ENCODE data around the gene COMMD4. TPM values are rescaled to one million over a fixed set of nuclear protein-coding genes. Genes with fewer than 3 reads are reported as not detected.
"Not testable (repeated sequence)": the region's sequence is repeated elsewhere in the genome, so short reads cannot be mapped to it uniquely, and the experiment has no call there.

COMMD4 gene
- total and polyA plus RNA-seq, 4 donors = 22.3 to 80.8 (median 65.8) TPM

DNA sequence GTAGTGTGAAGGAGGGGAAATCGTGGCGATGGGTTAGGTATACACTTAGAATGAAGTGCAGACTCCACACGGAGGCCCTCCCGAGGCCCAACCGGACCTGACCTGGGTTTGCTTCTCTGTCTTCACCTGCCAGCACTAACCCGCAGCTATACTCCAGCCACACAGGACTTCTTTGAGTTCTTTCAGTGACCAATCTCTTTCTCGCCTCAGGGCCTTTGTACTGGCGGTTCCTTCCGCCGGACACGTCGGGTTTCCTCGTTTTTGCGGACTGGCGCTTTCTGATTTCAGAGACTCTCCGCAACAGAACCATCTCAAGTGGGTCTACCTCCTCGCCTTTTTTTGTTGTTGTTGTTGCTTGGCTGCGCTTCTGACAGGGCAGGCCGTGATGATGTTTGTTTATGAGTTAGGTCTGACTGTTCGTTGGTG, 10.9 kb downstream of the COMMD4 start, which contains the start of gene NEIL1:
TSS of gene NEIL1 (plus strand) at position 244 of the 426 bp plus-strand sequence. CDS start 1,867 bp downstream, outside the sequence.
- Histone ChIP-seq H3K27ac (ENCODE audit: low read depth, low read length) (no peak within 1 kb of the TSS), H3K4me1 (ENCODE audit: control insufficient read depth, insufficient read depth, low read length) (peaks cover 28% of the 10 kb centered on the region), H3K27me3 (ENCODE audit: control insufficient read depth, insufficient read depth, low read length) (peaks cover 8% of the 10 kb centered on the region), H3K36me3 (ENCODE audit: control insufficient read depth, insufficient read depth, low read length) (peaks cover 10% of the 10 kb centered on the region), H3K4me3 (ENCODE audit: low read depth, low read length) (peak within 1 kb of the TSS; percentile 85), H3K9me3 (ENCODE audit: control insufficient read depth, insufficient read depth, low read length) (no peaks in the 10 kb centered on the region)
- WGBS (ENCODE audit: insufficient coverage) = 17% methylated on average over 18 of the region's 20 CpGs
- no peak for DNase-seq (ENCODE audit: low read depth in 4 of 6, low spot score in 6 of 6)

DNA sequence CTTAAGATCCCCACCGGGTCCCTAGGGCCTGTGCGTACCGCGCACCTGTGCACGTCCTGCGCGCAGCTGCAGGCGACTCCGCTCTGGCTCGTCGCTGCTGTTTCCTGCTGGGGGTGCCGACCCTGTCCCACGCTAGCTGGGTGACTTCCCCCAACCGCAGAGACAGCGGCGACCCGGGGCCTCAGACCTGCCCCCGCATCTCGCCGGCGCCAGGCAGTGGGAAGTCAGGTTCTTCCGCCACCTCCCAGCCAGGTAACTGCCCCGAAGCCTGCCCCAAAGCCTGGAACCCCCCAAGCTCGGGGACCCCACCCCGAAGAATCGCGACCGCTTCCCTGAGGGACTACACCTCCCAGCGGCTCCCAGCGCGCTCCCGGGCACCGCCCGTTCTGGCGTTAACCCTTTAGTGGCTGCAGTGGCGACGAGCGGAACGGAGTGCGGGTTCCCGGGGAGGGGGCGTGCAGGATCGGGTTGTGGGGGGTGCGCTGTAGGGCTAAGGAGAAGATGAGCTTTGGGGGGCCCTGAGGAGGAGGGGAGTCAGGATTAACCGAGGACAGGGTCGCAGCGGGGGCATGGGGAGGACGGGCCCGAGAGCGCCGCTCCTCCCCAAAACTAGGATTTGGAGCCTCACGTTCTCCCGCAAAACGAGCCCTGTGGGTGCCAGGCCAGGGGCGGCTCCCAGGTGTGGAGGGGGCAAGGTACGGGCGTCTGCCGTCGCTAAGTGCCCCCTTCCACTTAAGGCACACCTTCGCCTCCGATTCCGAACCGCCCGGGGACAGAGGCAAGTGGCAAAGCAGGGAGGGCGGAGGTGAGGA, 11.6 kb downstream of the COMMD4 start:
- peaks cover 28% of the 10 kb centered on the region for H3K4me1 ChIP-seq (ENCODE audit: control insufficient read depth, insufficient read depth, low read length)
- peak in 3 of 6 donors; percentile 39 to 90 (median 83) for DNase-seq (ENCODE audit: low read depth in 4 of 6, low spot score in 6 of 6)
- H3K27me3 ChIP-seq (ENCODE audit: control insufficient read depth, insufficient read depth, low read length) = peaks cover 8% of the 10 kb centered on the region
- no peaks in the 10 kb centered on the region for H3K9me3 ChIP-seq (ENCODE audit: control insufficient read depth, insufficient read depth, low read length)
- H3K27ac ChIP-seq (ENCODE audit: low read depth, low read length) = no peak overlapping the region
- 0% methylated on average over 60 of the region's 65 CpGs for WGBS (ENCODE audit: insufficient coverage)
- H3K4me3 ChIP-seq (ENCODE audit: low read depth, low read length) = peak overlapping the region; percentile 85
- peaks cover 15% of the 10 kb centered on the region for H3K36me3 ChIP-seq (ENCODE audit: control insufficient read depth, insufficient read depth, low read length)

- Histone ChIP-seq H3K27ac (ENCODE audit: low read depth, low read length) (no peak overlapping the region), H3K4me1 (ENCODE audit: control insufficient read depth, insufficient read depth, low read length) (peaks cover 28% of the 10 kb centered on the region), H3K27me3 (ENCODE audit: control insufficient read depth, insufficient read depth, low read length) (peaks cover 8% of the 10 kb centered on the region), H3K9me3 (ENCODE audit: control insufficient read depth, insufficient read depth, low read length) (no peaks in the 10 kb centered on the region), H3K36me3 (ENCODE audit: control insufficient read depth, insufficient read depth, low read length) (peaks cover 15% of the 10 kb centered on the region), H3K4me3 (ENCODE audit: low read depth, low read length) (peak overlapping the region; percentile 85)
- under 1% methylated on average over 43 of the region's 45 CpGs for WGBS (ENCODE audit: insufficient coverage)
- DNase-seq (ENCODE audit: low read depth in 4 of 6, low spot score in 6 of 6) = no peak
Observed at GRCh38 chr15:75348034-75348561, 12.2 kb downstream of the COMMD4 start.

DNA sequence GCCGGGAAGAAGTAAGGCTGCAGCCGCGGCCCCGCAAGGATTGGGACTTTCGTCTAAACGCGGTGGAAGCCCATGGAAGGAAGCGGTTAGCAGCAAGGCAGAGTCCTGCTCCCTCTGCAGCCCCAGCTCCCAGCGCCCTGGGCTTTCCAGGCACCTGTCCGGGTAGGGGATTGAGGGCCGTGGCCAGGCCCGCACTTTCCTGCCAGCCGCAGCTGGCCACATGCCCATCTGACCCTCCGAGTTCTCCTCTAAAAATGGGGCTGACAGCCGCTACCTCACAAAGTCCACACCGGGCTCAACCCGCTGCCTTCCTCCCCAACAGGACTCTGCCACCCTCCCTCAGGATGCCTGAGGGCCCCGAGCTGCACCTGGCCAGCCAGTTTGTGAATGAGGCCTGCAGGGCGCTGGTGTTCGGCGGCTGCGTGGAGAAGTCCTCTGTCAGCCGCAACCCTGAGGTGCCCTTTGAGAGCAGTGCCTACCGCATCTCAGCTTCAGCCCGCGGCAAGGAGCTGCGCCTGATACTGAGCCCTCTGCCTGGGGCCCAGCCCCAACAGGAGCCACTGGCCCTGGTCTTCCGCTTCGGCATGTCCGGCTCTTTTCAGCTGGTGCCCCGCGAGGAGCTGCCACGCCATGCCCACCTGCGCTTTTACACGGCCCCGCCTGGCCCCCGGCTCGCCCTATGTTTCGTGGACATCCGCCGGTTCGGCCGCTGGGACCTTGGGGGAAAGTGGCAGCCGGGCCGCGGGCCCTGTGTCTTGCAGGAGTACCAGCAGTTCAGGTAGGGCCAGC, 12.9 kb downstream of the COMMD4 start:
- Histone ChIP-seq H3K4me3 (ENCODE audit: low read depth, low read length) (peak overlapping the region; percentile 85), H3K27me3 (ENCODE audit: control insufficient read depth, insufficient read depth, low read length) (peaks cover 8% of the 10 kb centered on the region), H3K36me3 (ENCODE audit: control insufficient read depth, insufficient read depth, low read length) (peaks cover 20% of the 10 kb centered on the region), H3K4me1 (ENCODE audit: control insufficient read depth, insufficient read depth, low read length) (peaks cover 28% of the 10 kb centered on the region), H3K9me3 (ENCODE audit: control insufficient read depth, insufficient read depth, low read length) (no peaks in the 10 kb centered on the region), H3K27ac (ENCODE audit: low read depth, low read length) (no peak overlapping the region)
- peak in 2 of 6 donors; percentile 47 to 64 for DNase-seq (ENCODE audit: low read depth in 4 of 6, low spot score in 6 of 6)
- 31% methylated on average over 46 of the region's 46 CpGs for WGBS (ENCODE audit: insufficient coverage)

GRCh38 chr15:75349351-75349669, 13.4 kb downstream of the COMMD4 start:
- Histone ChIP-seq H3K36me3 (ENCODE audit: control insufficient read depth, insufficient read depth, low read length) (peaks cover 23% of the 10 kb centered on the region), H3K4me1 (ENCODE audit: control insufficient read depth, insufficient read depth, low read length) (peaks cover 28% of the 10 kb centered on the region)
- WGBS (ENCODE audit: insufficient coverage) = 90% methylated on average over 8 of the region's 8 CpGs
- not testable (repeated sequence) for H3K27me3 ChIP-seq (ENCODE audit: control insufficient read depth, insufficient read depth, low read length); H3K27ac ChIP-seq (ENCODE audit: low read depth, low read length); H3K4me3 ChIP-seq (ENCODE audit: low read depth, low read length); DNase-seq (ENCODE audit: low read depth in 4 of 6, low spot score in 6 of 6); H3K9me3 ChIP-seq (ENCODE audit: control insufficient read depth, insufficient read depth, low read length)

DNA sequence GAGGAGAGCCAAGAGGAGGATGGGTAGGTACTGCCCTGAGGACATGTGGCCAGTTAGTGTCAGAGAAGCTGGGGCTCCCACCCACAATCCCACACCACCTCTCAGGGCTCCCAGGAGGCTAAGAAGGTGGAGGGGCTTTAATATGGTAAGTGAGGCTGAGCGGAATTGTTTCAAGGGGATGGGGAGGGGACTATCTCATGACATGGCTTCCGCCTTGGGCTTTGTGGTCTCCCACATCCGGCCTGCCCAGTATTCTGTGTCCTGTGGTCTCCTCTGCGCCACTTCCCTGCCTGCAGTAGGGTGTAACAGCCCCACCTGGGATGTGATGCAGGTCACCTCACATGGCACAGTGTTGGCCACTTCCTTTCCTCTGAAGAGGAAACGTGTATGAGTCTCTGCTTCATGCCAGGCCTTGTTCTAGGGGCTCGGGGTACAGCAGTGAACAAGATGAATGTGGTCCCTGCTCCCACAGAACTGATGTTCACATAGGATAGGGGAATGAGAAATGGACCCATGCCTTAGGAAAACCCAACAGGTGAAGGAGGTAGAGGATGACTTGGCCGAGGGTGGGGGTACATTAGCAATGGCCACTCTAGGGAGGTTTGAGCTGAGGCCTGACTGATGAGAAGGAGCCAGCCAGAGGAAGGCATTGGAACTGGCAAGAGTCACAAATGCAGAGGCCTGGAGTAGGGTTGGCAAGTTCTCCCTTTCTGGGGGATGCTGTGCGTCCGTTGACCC, 14.2 kb downstream of the COMMD4 start:
- 88% methylated on average over 7 of the region's 9 CpGs for WGBS (ENCODE audit: insufficient coverage)
- Histone ChIP-seq H3K9me3 (ENCODE audit: control insufficient read depth, insufficient read depth, low read length) (no peaks in the 10 kb centered on the region), H3K4me1 (ENCODE audit: control insufficient read depth, insufficient read depth, low read length) (peaks cover 28% of the 10 kb centered on the region), H3K27ac (ENCODE audit: low read depth, low read length) (no peak overlapping the region), H3K4me3 (ENCODE audit: low read depth, low read length) (no peak overlapping the region), H3K27me3 (ENCODE audit: control insufficient read depth, insufficient read depth, low read length) (peaks cover 8% of the 10 kb centered on the region), H3K36me3 (ENCODE audit: control insufficient read depth, insufficient read depth, low read length) (peaks cover 30% of the 10 kb centered on the region)
- DNase-seq (ENCODE audit: low read depth in 4 of 6, low spot score in 6 of 6) = no peak

DNA sequence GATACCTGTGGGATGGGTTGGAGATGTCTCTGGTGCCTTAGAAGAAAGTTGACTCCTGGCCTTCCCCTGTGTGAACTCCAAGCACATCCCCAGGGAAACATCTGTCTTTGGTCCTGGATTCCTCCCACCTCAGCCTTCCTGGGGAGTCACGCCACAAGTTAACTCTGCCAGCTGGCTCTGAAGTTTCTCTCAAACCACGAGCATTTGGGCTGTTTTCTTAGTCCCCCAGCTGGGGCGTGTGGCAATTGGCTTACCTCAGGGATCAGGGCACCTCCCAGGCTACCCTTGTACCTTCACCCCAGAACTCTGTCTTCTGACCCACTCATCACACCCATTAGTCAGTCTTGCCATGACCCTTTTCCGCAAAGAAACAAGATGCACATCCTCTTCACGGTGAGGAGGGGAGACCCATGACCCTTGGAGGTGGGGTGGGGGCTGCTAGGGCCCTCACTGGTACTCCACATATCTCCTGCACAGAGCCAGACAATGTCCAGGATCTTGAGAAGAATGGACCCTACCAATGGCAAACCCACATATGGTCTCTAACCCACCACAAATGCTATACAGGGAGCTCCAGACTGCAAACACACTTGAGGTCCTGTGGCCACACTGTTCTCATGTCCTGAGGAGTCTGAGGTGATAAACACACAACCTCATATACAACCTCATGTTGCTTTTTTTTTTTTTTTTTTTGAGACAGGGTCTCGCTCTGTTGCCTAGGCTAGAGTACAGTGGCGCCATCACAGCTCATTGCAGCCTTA, 14.9 kb downstream of the COMMD4 start:
- H3K36me3 ChIP-seq (ENCODE audit: control insufficient read depth, insufficient read depth, low read length) = peaks cover 37% of the 10 kb centered on the region
- H3K27ac ChIP-seq (ENCODE audit: low read depth, low read length) = no peak overlapping the region
- H3K4me3 ChIP-seq (ENCODE audit: low read depth, low read length) = no peak overlapping the region
- H3K4me1 ChIP-seq (ENCODE audit: control insufficient read depth, insufficient read depth, low read length) = peaks cover 28% of the 10 kb centered on the region
- H3K9me3 ChIP-seq (ENCODE audit: control insufficient read depth, insufficient read depth, low read length) = no peaks in the 10 kb centered on the region
- 75% methylated on average over 4 of the region's 7 CpGs for WGBS (ENCODE audit: insufficient coverage)
- H3K27me3 ChIP-seq (ENCODE audit: control insufficient read depth, insufficient read depth, low read length) = peaks cover 8% of the 10 kb centered on the region
- DNase-seq (ENCODE audit: low read depth in 4 of 6, low spot score in 6 of 6) = no peak

DNA sequence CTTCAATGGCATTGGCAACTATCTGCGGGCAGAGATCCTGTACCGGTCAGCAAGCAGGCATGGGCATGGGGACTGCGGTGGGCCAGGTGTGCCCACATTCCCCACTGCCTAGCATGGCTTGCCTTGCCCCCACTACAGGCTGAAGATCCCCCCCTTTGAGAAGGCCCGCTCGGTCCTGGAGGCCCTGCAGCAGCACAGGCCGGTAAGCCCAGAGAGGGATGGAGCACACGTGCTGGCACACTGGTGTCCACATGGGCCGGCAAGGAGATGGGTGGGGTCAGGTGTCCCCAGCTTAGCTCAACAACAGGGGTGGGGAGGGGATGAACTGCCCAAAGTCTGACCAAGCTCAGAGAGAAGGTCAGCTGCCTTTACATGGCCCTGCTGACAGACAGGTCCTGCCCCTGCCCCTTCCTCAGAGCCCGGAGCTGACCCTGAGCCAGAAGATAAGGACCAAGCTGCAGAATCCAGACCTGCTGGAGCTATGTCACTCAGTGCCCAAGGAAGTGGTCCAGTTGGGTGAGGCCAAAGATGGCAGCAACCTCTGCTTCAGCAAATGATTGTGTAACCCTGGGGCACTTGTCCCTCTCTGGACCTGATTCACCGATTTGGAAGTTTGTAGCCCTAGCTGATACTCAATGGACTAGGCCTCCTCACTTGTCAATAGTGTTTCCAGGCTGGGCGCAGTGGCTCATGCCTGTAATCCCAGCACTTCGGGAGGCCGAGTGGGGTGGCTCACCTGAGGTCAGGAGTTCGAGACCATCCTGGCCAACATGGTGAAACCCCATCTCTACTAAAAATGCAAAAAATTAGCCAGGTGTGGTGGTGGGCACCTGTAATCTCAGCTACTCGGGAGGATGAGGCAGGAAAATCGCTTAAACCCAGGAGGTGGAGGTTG, 16.6 kb downstream of the COMMD4 start:
- peaks cover 19% of the 10 kb centered on the region for H3K4me1 ChIP-seq (ENCODE audit: control insufficient read depth, insufficient read depth, low read length)
- H3K9me3 ChIP-seq (ENCODE audit: control insufficient read depth, insufficient read depth, low read length) = no peaks in the 10 kb centered on the region
- no peak for DNase-seq (ENCODE audit: low read depth in 4 of 6, low spot score in 6 of 6)
- WGBS (ENCODE audit: insufficient coverage) = 90% methylated on average over 9 of the region's 16 CpGs
- H3K27ac ChIP-seq (ENCODE audit: low read depth, low read length) = no peak overlapping the region
- peaks cover 51% of the 10 kb centered on the region for H3K36me3 ChIP-seq (ENCODE audit: control insufficient read depth, insufficient read depth, low read length)
- H3K27me3 ChIP-seq (ENCODE audit: control insufficient read depth, insufficient read depth, low read length) = peaks cover 8% of the 10 kb centered on the region
- no peak overlapping the region for H3K4me3 ChIP-seq (ENCODE audit: low read depth, low read length)

All from spinal cord (tissue), 10 donors.